GM18499 (cell line): ENCODE measurements around the gene SCART1.
"Not testable (repeated sequence)": the region's sequence is repeated elsewhere in the genome, so short reads cannot be mapped to it uniquely, and the experiment has no call there.

Source experiments
- ATAC-seq: cut with Tn5 transposase; IDR thresholded peaks from one replicate; pipeline ENCODE4 v1.9.1; 2021; ENCODE audit warnings: moderate number of reproducible peaks; ENCODE audit not compliant: insufficient read depth, unreplicated experiment

SCART1 gene

DNA sequence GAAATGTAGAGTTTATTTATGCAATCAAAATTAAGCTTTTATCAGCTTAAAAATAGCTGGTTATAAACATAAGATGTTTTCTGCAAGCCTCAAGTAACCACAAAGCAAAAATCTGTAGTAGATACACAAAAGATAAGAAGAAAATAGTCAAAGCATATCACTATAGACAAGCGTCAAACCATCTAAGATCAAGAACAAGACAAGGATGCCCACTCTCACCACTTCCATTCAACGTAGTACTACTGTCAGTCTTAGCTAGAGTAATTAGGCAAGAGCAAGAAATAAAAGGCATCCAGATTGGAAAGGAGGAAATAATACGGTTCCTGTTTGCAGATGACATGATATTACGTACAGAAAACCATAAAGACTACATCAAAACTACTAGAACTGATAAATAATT is 56.0 kb downstream of the SCART1 start:
- no peak for ATAC-seq

DNA sequence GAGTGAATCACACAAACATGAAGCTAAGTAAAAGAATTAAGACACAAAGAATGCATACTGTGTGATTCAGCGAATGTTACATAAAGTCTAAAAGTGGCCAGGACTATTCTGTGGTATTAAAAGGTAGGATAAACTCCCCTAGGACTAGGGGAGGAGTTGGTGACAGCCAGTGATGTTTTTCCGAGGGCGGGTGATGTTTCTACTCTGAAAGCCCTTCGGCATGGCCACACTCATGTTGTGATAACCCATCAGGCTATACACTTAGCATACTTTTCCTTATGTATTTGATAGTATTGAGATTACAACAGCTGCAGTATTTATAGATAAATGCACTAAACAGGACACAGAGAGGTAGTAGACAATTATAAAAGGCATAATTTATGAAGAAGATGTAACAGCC is 57.7 kb downstream of the SCART1 start:
- ATAC-seq = no peak

DNA sequence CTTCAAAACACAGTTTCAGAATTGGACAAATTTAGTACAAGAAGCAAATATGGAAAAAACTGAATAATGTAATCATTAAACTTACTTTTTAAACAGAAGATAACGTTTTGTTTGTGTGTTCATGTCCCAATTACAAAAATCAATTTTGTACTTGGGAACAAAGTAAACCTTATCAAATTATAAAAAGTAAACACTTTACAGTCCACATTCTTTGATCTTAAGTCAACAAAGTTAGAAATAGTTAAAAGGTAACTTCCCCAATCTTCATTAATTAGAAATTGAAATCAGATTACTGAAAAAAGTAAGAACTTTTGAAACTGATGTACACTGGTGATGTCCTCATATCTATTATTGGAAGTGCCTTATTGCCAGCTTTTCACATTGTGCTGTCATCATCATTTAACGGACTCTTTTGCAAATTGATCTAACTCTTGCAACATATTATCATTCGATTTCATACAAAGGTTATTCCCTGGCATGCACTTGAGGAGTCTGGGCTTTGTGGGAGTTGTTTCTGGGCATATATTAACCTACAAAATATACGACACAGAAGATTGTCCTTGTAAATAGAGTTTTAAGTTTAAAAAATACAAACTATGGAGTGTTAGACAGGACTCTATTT is 58.3 kb downstream of the SCART1 start:
- no peak for ATAC-seq

DNA sequence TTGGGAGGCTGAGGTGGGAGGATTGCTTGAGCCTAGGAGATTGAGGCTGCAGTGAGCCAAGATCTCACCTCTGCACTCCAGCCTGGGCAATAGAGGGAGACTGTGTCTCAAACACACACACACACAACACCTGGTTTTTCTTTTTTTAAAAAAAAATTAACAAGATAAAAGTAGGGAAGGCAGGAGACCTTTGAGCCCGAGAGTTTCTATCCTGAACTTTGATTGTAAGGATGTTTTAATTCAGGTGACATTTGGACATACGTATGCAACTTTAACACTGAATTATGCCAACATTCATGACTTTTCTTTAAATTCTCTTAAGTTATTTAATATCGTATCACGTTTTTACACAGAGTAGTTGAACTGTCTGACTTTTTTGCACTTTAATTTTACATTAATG is 61.7 kb downstream of the SCART1 start:
- no peak for ATAC-seq

DNA sequence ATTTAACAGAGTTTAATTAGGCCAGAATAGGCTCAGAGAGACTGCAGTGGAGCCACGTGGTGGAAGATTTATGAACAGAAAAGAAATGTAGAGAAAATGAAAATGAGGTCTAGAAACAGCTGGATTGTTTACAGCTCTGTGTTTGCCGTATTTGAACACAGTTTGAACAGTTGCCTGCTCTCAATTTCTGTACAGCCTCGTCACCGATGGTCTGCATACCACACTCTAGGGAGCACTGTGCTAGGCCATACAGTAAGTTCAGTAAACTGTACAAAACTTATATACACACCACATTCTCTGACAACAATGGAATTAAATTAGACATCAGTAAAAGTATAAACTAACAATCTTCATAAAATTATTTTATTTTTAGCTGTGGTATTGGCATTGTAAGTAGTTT is 62.3 kb downstream of the SCART1 start:
- ATAC-seq = no peak

DNA sequence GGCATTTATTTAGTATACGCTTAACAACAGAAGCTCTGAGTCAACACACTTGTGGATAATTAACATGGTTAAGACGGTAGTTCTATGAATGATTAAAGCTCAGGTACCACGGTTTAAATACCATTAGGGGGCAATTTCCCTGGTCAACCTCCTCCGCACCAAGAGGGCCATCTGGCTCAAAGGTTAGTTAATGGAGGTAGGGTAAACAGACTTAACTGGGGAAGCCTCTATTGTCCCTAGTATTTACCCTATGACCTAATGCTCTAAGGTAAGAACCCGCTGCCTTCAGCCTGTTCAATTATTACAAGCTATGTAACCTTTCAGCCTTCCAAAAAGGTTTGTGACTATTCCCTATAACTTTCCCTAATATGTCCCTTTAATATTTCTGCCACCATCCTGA is 64.8 kb downstream of the SCART1 start:
- ATAC-seq = not testable (repeated sequence)
